ENCODE data around the gene DRD2.
A peak's percentile ranks its signal among the peaks of the same experiment; 100 is the strongest.

Gene DRD2

DNA sequence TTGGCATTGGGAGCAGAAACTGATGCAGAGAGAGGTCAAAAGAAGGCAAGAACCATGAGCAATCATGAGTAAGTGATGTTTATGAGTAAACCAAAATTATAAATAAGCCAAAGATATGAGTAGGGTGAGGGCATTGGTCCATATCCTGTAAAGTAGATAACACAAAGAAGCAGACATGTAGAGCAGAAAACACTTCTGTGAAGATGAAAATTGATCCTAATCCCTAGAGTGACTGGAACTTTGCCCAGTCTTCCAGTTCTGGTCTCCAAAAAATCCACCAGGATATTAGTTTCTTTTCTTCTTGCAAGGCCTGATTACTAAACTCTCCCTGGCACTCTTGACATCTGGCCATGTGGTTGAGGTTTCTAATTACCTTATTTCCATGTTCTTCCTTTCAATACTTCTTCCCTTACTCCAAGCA, 13.7 kb upstream of the DRD2 start:
- ChIA-PET POLR2A (no interaction called here), CTCF (no interaction called here)
- no peak for DNase-seq (ENCODE audit: extremely low spot score)
- TF ChIP-seq CTCF (IDR thresholded peaks at IDR 0.05; ENCODE audit: control extremely low read depth, extremely low read depth, low read depth, missing control alignments) = no peak

- POLR2A ChIA-PET = no interaction called here
- no peak for TF ChIP-seq CTCF (IDR thresholded peaks at IDR 0.05; ENCODE audit: control extremely low read depth, extremely low read depth, low read depth, missing control alignments)
- CTCF ChIA-PET = no interaction called here
- no peak for DNase-seq (ENCODE audit: extremely low spot score)
Measured at GRCh38 chr11:113487622-113488021, 12.4 kb upstream of the DRD2 start.

- DNase-seq (ENCODE audit: extremely low spot score) = no peak
- ChIA-PET CTCF (interaction anchor here (1.1 kb wide), 1 partner anchor 10 kb away, joined by 3 read pairs; no protein-coding TSS in a partner anchor), POLR2A (no interaction called here)
- TF ChIP-seq CTCF (IDR thresholded peaks at IDR 0.05; ENCODE audit: control extremely low read depth, extremely low read depth, low read depth, missing control alignments) = no peak
Measured at GRCh38 chr11:113484223-113484622, 9.0 kb upstream of the DRD2 start.

- TF ChIP-seq CTCF (IDR thresholded peaks at IDR 0.05; ENCODE audit: control extremely low read depth, extremely low read depth, low read depth, missing control alignments) = no peak
- POLR2A ChIA-PET = no interaction called here
- no peak for DNase-seq (ENCODE audit: extremely low spot score)
- CTCF ChIA-PET = no interaction called here
Measured at GRCh38 chr11:113481672-113482071, 6.5 kb upstream of the DRD2 start.

GRCh38 chr11:113481226-113481625, 6.0 kb upstream of the DRD2 start:
- DNase-seq (ENCODE audit: extremely low spot score) = no peak
- TF ChIP-seq CTCF (IDR thresholded peaks at IDR 0.05; ENCODE audit: control extremely low read depth, extremely low read depth, low read depth, missing control alignments) = no peak
- POLR2A ChIA-PET = no interaction called here
- CTCF ChIA-PET = no interaction called here

DNA sequence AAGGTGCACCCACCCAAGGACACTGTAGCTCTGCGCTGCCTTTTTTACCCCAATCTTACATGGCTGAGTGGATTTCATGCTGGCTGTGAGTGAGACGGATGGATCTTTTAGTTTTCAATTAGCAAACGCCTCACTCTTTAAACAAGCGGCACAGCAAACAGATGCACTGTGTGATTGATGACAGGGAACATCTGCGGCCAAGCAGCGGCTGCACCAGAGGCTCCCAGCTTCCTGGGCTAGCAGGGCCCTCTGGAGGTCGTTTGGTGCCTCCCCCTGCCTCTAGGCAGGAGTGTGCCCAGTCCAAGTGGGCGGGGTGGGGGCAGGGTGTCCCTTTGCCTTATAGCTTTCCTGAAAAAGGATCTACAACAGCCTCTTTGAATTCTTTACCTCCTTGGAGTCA, 2.1 kb upstream of the DRD2 start:
- peak; percentile 16 for TF ChIP-seq CTCF (IDR thresholded peaks at IDR 0.05; ENCODE audit: control extremely low read depth, extremely low read depth, low read depth, missing control alignments)
- ChIA-PET POLR2A (no interaction called here), CTCF (interaction anchor here (0.9 to 1.5 kb wide), 3 partner anchors 8 to 171 kb away, joined by 3 to 5 read pairs (median 4); no protein-coding TSS in a partner anchor)
- no peak for DNase-seq (ENCODE audit: extremely low spot score)

- TF ChIP-seq CTCF (IDR thresholded peaks at IDR 0.05; ENCODE audit: control extremely low read depth, extremely low read depth, low read depth, missing control alignments) = no peak
- POLR2A ChIA-PET = no interaction called here
- no peak for DNase-seq (ENCODE audit: extremely low spot score)
- CTCF ChIA-PET = interaction anchor here (0.9 to 1.5 kb wide), 2 partner anchors 8 to 9 kb away, joined by 3 to 4 read pairs; no protein-coding TSS in a partner anchor
Measured at GRCh38 chr11:113476553-113476952, 1.4 kb upstream of the DRD2 start.
